CD14-positive monocyte (primary cell): ENCODE measurements around the gene C6orf47. TPM values are rescaled to one million over a fixed set of nuclear protein-coding genes. Genes with fewer than 3 reads are reported as not detected.
A peak's percentile ranks its signal among the peaks of the same experiment; 100 is the strongest.

ENCODE experiments used
- DNase-seq, 3 donors: peaks; one replicate each; pipeline ENCODE4 v3.0.0-alpha.2; 2011 to 2022
- H2AFZ ChIP-seq: 2 replicates; pipeline ENCODE4 v1.6.0; 2012; ENCODE audit warnings: mild to moderate bottlenecking, low read depth, low read length, inconsistent platforms; ENCODE audit not compliant: insufficient read depth, poor library complexity, severe bottlenecking
- H3K27ac ChIP-seq, 2 donors: 1 replicate in 1 of 2; 2 replicates in 1 of 2; pipeline ENCODE4 v1.5.1; 2012 to 2013; ENCODE audit warnings: low read length in 2 of 2, control low read depth in 1 of 2, inconsistent platforms in 1 of 2, low read depth in 1 of 2, mild to moderate bottlenecking in 1 of 2
- H3K27me3 ChIP-seq, 2 donors: one replicate each; pipeline versions ENCODE4 v1.6.0 to v1.6.1; 2011 to 2013; ENCODE audit warnings: low read length in 2 of 2; ENCODE audit not compliant: control insufficient read depth in 2 of 2, insufficient read depth in 2 of 2
- H3K36me3 ChIP-seq, 2 donors: replicated peaks in 1 of 2; 1 replicate in 1 of 2; 2 replicates in 1 of 2; pipeline versions ENCODE4 v1.5.1 to v1.6.1; 2012 to 2013; ENCODE audit warnings: low read length in 2 of 2, control low read depth in 1 of 2, inconsistent platforms in 1 of 2, mild to moderate bottlenecking in 1 of 2; ENCODE audit not compliant: insufficient read depth in 2 of 2, control insufficient read depth in 1 of 2
- H3K4me1 ChIP-seq, 2 donors: 1 replicate in 1 of 2; 2 replicates in 1 of 2; pipeline versions ENCODE4 v1.5.1 to v1.6.1; 2012 to 2013; ENCODE audit warnings: low read length in 2 of 2, control low read depth in 1 of 2, inconsistent platforms in 1 of 2, mild to moderate bottlenecking in 1 of 2, moderate library complexity in 1 of 2; ENCODE audit not compliant: insufficient read depth in 2 of 2, control insufficient read depth in 1 of 2
- H3K4me2 ChIP-seq: replicated peaks from 2 replicates; pipeline ENCODE3; 2012; ENCODE audit warnings: low read length, moderate library complexity, mild to moderate bottlenecking; ENCODE audit not compliant: poor library complexity, severe bottlenecking; ENCODE audit errors: extremely low read depth
- H3K4me3 ChIP-seq, 3 experiments: fragments of 200-600 bp in 1 of 3; sonication (generic) in 1 of 3; replicated peaks in 1 of 3; 1 replicate in 2 of 3; 2 replicates in 1 of 3; pipeline ENCODE4 v1.5.1; 2011 to 2013; ENCODE audit warnings: low read length in 3 of 3, mild to moderate bottlenecking in 3 of 3, control low read depth in 2 of 3, low read depth in 2 of 3, inconsistent platforms in 1 of 3, moderate library complexity in 1 of 3
- H3K79me2 ChIP-seq: 2 replicates; pipeline ENCODE4 v1.6.0; 2012; ENCODE audit warnings: mild to moderate bottlenecking, control low read depth, inconsistent platforms, low read length, moderate library complexity; ENCODE audit not compliant: insufficient read depth
- H3K9ac ChIP-seq: 2 replicates; pipeline ENCODE4 v1.6.0; 2017; ENCODE audit warnings: low read length, mild to moderate bottlenecking; ENCODE audit not compliant: insufficient read depth, poor library complexity, severe bottlenecking
- H3K9me3 ChIP-seq, 2 donors: replicated peaks in 1 of 2; 1 replicate in 1 of 2; 2 replicates in 1 of 2; pipeline versions ENCODE4 v1.5.1 to v1.6.1; 2012 to 2013; ENCODE audit warnings: low read length in 2 of 2, control low read depth in 1 of 2; ENCODE audit not compliant: control insufficient read depth in 1 of 2, insufficient read depth in 1 of 2
- H4K20me1 ChIP-seq: 2 replicates; pipeline ENCODE4 v1.6.0; 2012; ENCODE audit warnings: mild to moderate bottlenecking, low read length, control low read depth, moderate library complexity; ENCODE audit not compliant: insufficient read depth
- H3K27ac Mint-ChIP-seq, 7 donors: one replicate each; pipeline ENCODE4 v1.8.0; 2020; ENCODE audit warnings: mild to moderate bottlenecking in 7 of 7, mixed read lengths in 7 of 7, moderate library complexity in 6 of 7, inconsistent platforms in 2 of 7
- H3K27me3 Mint-ChIP-seq, 3 donors: one replicate each; pipeline ENCODE4 v1.8.0; 2021 to 2022; ENCODE audit warnings: low read depth in 3 of 3, mild to moderate bottlenecking in 3 of 3, mixed read lengths in 3 of 3, moderate library complexity in 3 of 3, inconsistent platforms in 1 of 3
- H3K36me3 Mint-ChIP-seq, 2 donors: one replicate each; pipeline ENCODE4 v1.8.0; 2020; ENCODE audit warnings: mixed read lengths in 2 of 2, inconsistent platforms in 1 of 2, mild to moderate bottlenecking in 1 of 2
- H3K4me1 Mint-ChIP-seq: one replicate; pipeline ENCODE4 v1.8.0; 2020; ENCODE audit warnings: mild to moderate bottlenecking, mixed read lengths
- H3K4me3 Mint-ChIP-seq, 2 donors: one replicate each; pipeline ENCODE4 v1.8.0; 2020; ENCODE audit warnings: mild to moderate bottlenecking in 2 of 2, mixed read lengths in 2 of 2, moderate library complexity in 1 of 2
- H3K9me3 Mint-ChIP-seq, 7 donors: one replicate each; pipeline ENCODE4 v1.8.0; 2020 to 2022; ENCODE audit warnings: mixed read lengths in 7 of 7, mild to moderate bottlenecking in 6 of 7, moderate library complexity in 6 of 7, inconsistent platforms in 2 of 7
- WGBS: methylation state at CpG from one replicate; pipeline ENCODE4 v1.1.5; 2013; ENCODE audit warnings: missing lambda C conversion rate; ENCODE audit not compliant: insufficient coverage; 5-methylcytosine and 5-hydroxymethylcytosine counted together
- intact Hi-C, 2 donors: fragments of 100-400 bp; cut with micrococcal nuclease; formaldehyde crosslinking; loops; one replicate each; pipeline versions ENCODE4 v1.15.0 to v1.15.1; 2023
- polyA plus RNA-seq, 3 donors: library from polyadenylated mRNA; depleted of rRNA in 1 of 3; unstranded in 2 of 3; stranded (reverse) in 1 of 3; fragments of 300-500 nt in 2 of 3; fragments of >200 nt in 1 of 3; fragmentation: Illumina TruSeq in 2 of 3; gene quantifications; 1 replicate in 2 of 3; 2 replicates in 1 of 3; pipeline ENCODE4 v1.2.3, GENCODE V29; 2012 to 2021
- TF ChIP-seq, protein P1 (sequence below): fragments of 200-600 bp; IDR thresholded peaks from one replicate; pipeline ENCODE4 v1.8.0; 2022; ENCODE audit warnings: antibody characterized with exemption, mild to moderate bottlenecking

C6orf47 gene
- polyA plus RNA-seq, 3 donors: 8.0 to 23.4 (median 18.1) TPM

- intact Hi-C loops: no loop called here
- H3K27me3 ChIP-seq: no peaks in the 10 kb centered on the region
- H2AFZ ChIP-seq: no peak overlapping the region
- TF ChIP-seq, protein P1, sequence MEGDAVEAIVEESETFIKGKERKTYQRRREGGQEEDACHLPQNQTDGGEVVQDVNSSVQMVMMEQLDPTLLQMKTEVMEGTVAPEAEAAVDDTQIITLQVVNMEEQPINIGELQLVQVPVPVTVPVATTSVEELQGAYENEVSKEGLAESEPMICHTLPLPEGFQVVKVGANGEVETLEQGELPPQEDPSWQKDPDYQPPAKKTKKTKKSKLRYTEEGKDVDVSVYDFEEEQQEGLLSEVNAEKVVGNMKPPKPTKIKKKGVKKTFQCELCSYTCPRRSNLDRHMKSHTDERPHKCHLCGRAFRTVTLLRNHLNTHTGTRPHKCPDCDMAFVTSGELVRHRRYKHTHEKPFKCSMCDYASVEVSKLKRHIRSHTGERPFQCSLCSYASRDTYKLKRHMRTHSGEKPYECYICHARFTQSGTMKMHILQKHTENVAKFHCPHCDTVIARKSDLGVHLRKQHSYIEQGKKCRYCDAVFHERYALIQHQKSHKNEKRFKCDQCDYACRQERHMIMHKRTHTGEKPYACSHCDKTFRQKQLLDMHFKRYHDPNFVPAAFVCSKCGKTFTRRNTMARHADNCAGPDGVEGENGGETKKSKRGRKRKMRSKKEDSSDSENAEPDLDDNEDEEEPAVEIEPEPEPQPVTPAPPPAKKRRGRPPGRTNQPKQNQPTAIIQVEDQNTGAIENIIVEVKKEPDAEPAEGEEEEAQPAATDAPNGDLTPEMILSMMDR: no peak
- peak overlapping the region in 1 of 2 donors; percentile 7 for H3K27ac ChIP-seq
- WGBS: 70% methylated on average over 4 of the region's 10 CpGs
- Mint-ChIP-seq H3K27ac (peak overlapping the region in 4 of 7 donors; percentile 10 to 80 (median 44)), H3K4me1 (no peaks in the 10 kb centered on the region), H3K9me3 (no peaks in the 10 kb centered on the region), H3K4me3 (no peak overlapping the region), H3K27me3 (no peaks in the 10 kb centered on the region), H3K36me3 (peaks cover 82 to 97% of the 10 kb centered on the region in 2 donors)
- H4K20me1 ChIP-seq: peaks cover 90% of the 10 kb centered on the region
- no peak for DNase-seq
- no peaks in the 10 kb centered on the region for H3K9me3 ChIP-seq
- no peaks in the 10 kb centered on the region for H3K4me1 ChIP-seq
- H3K4me3 ChIP-seq: no peak overlapping the region
- peaks cover 94 to 99% of the 10 kb centered on the region in 2 donors for H3K36me3 ChIP-seq
- H3K9ac ChIP-seq: no peak overlapping the region
- no peak overlapping the region for H3K4me2 ChIP-seq
- peaks cover 5% of the 10 kb centered on the region for H3K79me2 ChIP-seq
Measured at GRCh38 chr6:31639449-31639861, 21.1 kb downstream of the C6orf47 start.

DNA sequence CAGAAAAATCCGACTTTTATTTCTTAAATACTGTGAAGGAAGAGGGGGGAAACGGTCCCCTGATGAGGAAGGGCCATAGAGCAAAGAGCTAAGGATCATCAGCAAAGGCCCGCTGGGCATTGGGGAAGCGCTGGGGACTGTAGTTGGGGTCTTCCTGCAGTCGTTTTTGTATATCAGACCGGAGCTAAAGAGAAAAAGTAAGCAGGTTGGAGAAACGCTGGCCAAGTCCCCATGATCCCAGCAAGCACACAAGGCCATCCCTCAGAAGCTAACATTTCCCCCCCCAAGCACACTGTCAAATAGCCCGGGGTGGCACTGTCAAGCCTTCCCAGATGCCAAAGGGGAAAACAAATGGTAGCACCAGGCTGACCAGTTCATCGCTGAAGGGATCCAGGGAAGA lies 21.5 kb downstream of the C6orf47 start:
- TF ChIP-seq, protein P1: no peak
- Histone ChIP-seq H3K9me3 (no peaks in the 10 kb centered on the region), H3K4me1 (no peaks in the 10 kb centered on the region), H3K4me2 (no peak overlapping the region), H3K36me3 (peaks cover 94 to 99% of the 10 kb centered on the region in 2 donors), H3K79me2 (peaks cover 5% of the 10 kb centered on the region), H3K27ac (peak overlapping the region in 1 of 2 donors; percentile 7), H3K27me3 (no peaks in the 10 kb centered on the region), H3K9ac (no peak overlapping the region), H3K4me3 (no peak overlapping the region), H4K20me1 (peaks cover 89% of the 10 kb centered on the region), H2AFZ (no peak overlapping the region)
- WGBS: 80% methylated on average over 4 of the region's 9 CpGs
- Mint-ChIP-seq H3K36me3 (peaks cover 85 to 97% of the 10 kb centered on the region in 2 donors), H3K4me3 (no peak overlapping the region), H3K9me3 (no peaks in the 10 kb centered on the region), H3K27me3 (no peaks in the 10 kb centered on the region), H3K27ac (peak overlapping the region in 1 of 7 donors; percentile 3), H3K4me1 (no peaks in the 10 kb centered on the region)
- intact Hi-C loops: no loop called here
- DNase-seq: no peak
